IMR-90 (cell line): ENCODE measurements around the gene MTG1. TPM values are rescaled to one million over a fixed set of nuclear protein-coding genes. Genes with fewer than 3 reads are reported as not detected.
A peak's percentile ranks its signal among the peaks of the same experiment; 100 is the strongest.

Source experiments
- ATAC-seq: fragments of 200-7000 bp; cut with Tn5 transposase; 2 replicates; pipeline ENCODE4 v1.9.1; 2020; ENCODE audit warnings: low read depth, mild to moderate bottlenecking, moderate library complexity
- BruUV-seq: library from RNA; stranded (reverse); fragments of 400-500 nt; replicated peaks from 2 replicates; lab custom pipeline; 2021; lab: Mats Ljungman, UMichigan
- CTCF ChIA-PET: fragments of 300-600 bp; formaldehyde crosslinking; extraction: SDS; loops from one replicate; lab custom pipeline; 2021; ENCODE audit warnings: antibody characterized with exemption; lab: Yijun Ruan, JAX
- POLR2A ChIA-PET: fragments of 300-600 bp; sonication (Branson Sonifier 250); formaldehyde crosslinking; loops from one replicate; lab custom pipeline; 2022; ENCODE audit warnings: antibody characterized with exemption; ENCODE audit not compliant: unreplicated experiment; lab: Charles Lee
- DNase-seq: peaks from one replicate; pipeline ENCODE4 v3.0.0; 2013
- H2AFZ ChIP-seq: replicated peaks from 2 replicates; pipeline ENCODE3; 2013; ENCODE audit warnings: low read length, mild to moderate bottlenecking; ENCODE audit not compliant: poor library complexity
- H2AK5ac ChIP-seq: 2 replicates; pipeline ENCODE4 v1.6.1; 2013; ENCODE audit warnings: low read depth, low read length, inconsistent platforms
- H2AK9ac ChIP-seq: replicated peaks from 2 replicates; pipeline ENCODE3; 2013; ENCODE audit warnings: mild to moderate bottlenecking, low read depth, low read length, moderate library complexity; ENCODE audit not compliant: poor library complexity
- H2BK120ac ChIP-seq: 2 replicates; pipeline ENCODE4 v1.6.1; 2013; ENCODE audit warnings: low read depth, low read length, inconsistent platforms
- H2BK15ac ChIP-seq: 3 replicates; pipeline ENCODE4 v1.6.1; 2013; ENCODE audit warnings: low read depth, low read length, inconsistent platforms
- H2BK20ac ChIP-seq: 2 replicates; pipeline ENCODE4 v1.6.1; 2013; ENCODE audit warnings: low read depth, mild to moderate bottlenecking, inconsistent platforms, low read length, moderate library complexity
- H2BK5ac ChIP-seq: 2 replicates; pipeline ENCODE4 v1.6.1; 2013; ENCODE audit warnings: mild to moderate bottlenecking, low read depth, low read length, inconsistent platforms; ENCODE audit not compliant: poor library complexity, severe bottlenecking
- H3K14ac ChIP-seq: replicated peaks from 2 replicates; pipeline ENCODE4 v1.6.1; 2013; ENCODE audit warnings: low read depth, low read length, inconsistent platforms
- H3K18ac ChIP-seq: 2 replicates; pipeline ENCODE4 v1.6.1; 2013; ENCODE audit warnings: low read depth, low read length, control low read depth
- H3K23ac ChIP-seq: 2 replicates; pipeline ENCODE4 v1.6.1; 2013; ENCODE audit warnings: low read depth, low read length, inconsistent platforms
- H3K27ac ChIP-seq: 2 replicates; pipeline ENCODE4 v1.5.1; 2013; ENCODE audit warnings: mild to moderate bottlenecking, control low read depth, low read length; ENCODE audit not compliant: insufficient read depth
- H3K27me3 ChIP-seq: 2 replicates; pipeline ENCODE4 v1.6.1; 2013; ENCODE audit warnings: low read length; ENCODE audit not compliant: control insufficient read depth, insufficient read depth
- H3K36me3 ChIP-seq: 2 replicates; pipeline ENCODE4 v1.6.1; 2013; ENCODE audit warnings: low read length, mixed read lengths; ENCODE audit not compliant: control insufficient read depth, insufficient read depth
- H3K4ac ChIP-seq: 2 replicates; pipeline ENCODE4 v1.6.1; 2013; ENCODE audit warnings: low read depth, low read length, inconsistent platforms
- H3K4me1 ChIP-seq: 2 replicates; pipeline ENCODE4 v1.6.1; 2013; ENCODE audit warnings: low read length, mixed read lengths; ENCODE audit not compliant: control insufficient read depth, insufficient read depth
- H3K4me2 ChIP-seq: 2 replicates; pipeline ENCODE4 v1.6.1; 2013; ENCODE audit warnings: low read depth, mild to moderate bottlenecking, control low read depth, low read length, moderate library complexity
- H3K4me3 ChIP-seq: 2 replicates; pipeline ENCODE4 v1.5.1; 2013; ENCODE audit warnings: low read depth, mild to moderate bottlenecking, control low read depth, low read length, moderate library complexity; ENCODE audit not compliant: insufficient read depth
- H3K56ac ChIP-seq: 2 replicates; pipeline ENCODE4 v1.6.1; 2013; ENCODE audit warnings: low read length, inconsistent platforms; ENCODE audit not compliant: insufficient read depth; ENCODE audit errors: extremely low read depth
- H3K79me1 ChIP-seq, 2 experiments: 2 replicates each; pipeline ENCODE4 v1.6.1; 2013; ENCODE audit warnings: low read length in 2 of 2, inconsistent platforms in 1 of 2, low read depth in 1 of 2
- H3K9ac ChIP-seq: 2 replicates; pipeline ENCODE4 v1.6.1; 2013; ENCODE audit warnings: low read depth, low read length, control low read depth
- H3K9me1 ChIP-seq: 2 replicates; pipeline ENCODE4 v1.6.1; 2013; ENCODE audit warnings: low read length, inconsistent platforms; ENCODE audit not compliant: insufficient read depth
- H3K9me3 ChIP-seq: 2 replicates; pipeline ENCODE4 v1.6.1; 2013; ENCODE audit warnings: low read length; ENCODE audit not compliant: control insufficient read depth, insufficient read depth
- H4K20me1 ChIP-seq: 2 replicates; pipeline ENCODE4 v1.6.1; 2013; ENCODE audit warnings: low read length, inconsistent platforms; ENCODE audit not compliant: insufficient read depth
- H4K5ac ChIP-seq: 2 replicates; pipeline ENCODE4 v1.6.1; 2013; ENCODE audit warnings: mild to moderate bottlenecking, low read depth, low read length, control low read depth
- H4K8ac ChIP-seq, 2 experiments: 2 replicates each; pipeline ENCODE4 v1.6.1; 2013; ENCODE audit warnings: low read depth in 2 of 2, low read length in 2 of 2, control low read depth in 1 of 2, inconsistent platforms in 1 of 2
- H4K91ac ChIP-seq: 2 replicates; pipeline ENCODE4 v1.6.1; 2013; ENCODE audit warnings: low read depth, low read length, inconsistent platforms; ENCODE audit not compliant: insufficient read depth
- CTCF ChIP-seq: conservative IDR thresholded peaks from 2 replicates; pipeline ENCODE4 v1.5.1; 2012; ENCODE audit warnings: mild to moderate bottlenecking, low read depth, low read length, improper control_type of control experiment
- ELK1 ChIP-seq: fragments of 150-350 bp; IDR thresholded peaks from 2 replicates; pipeline ENCODE4 v1.6.1; 2016; ENCODE audit warnings: low read depth, mild to moderate bottlenecking, low read length, moderate library complexity, borderline replicate concordance
- NFE2L2 ChIP-seq: fragments of 150-350 bp; IDR thresholded peaks from 2 replicates; pipeline ENCODE4 v1.6.1; 2016; ENCODE audit warnings: low read depth, mild to moderate bottlenecking, low read length
- USF2 ChIP-seq: fragments of 150-350 bp; IDR thresholded peaks from 2 replicates; pipeline ENCODE4 v1.6.1; 2017; ENCODE audit warnings: mild to moderate bottlenecking, antibody characterized with exemption, low read length, low read depth
- WGBS, 2 experiments: methylation state at CpG; one replicate each; pipeline versions ENCODE4 v1.1.5 to v1.1.7; 2013; ENCODE audit warnings: missing lambda C conversion rate in 2 of 2; ENCODE audit not compliant: insufficient read length in 1 of 2; ENCODE audit errors: extremely low coverage in 2 of 2; 5-methylcytosine and 5-hydroxymethylcytosine counted together
- dilution Hi-C: fragments of 300-500 bp; cut with HindIII; formaldehyde crosslinking; loops from one replicate; pipeline ENCODE4 v1.14.3; 2018; ENCODE audit warnings: low sequenced_read_pairs; ENCODE audit not compliant: unreplicated experiment
- in situ Hi-C: fragments of 300-500 bp; cut with MboI; formaldehyde crosslinking; loops from 3 replicates; pipeline ENCODE4 v1.14.3; 2019; ENCODE audit warnings: low sequenced_read_pairs, inconsistent platforms, mixed read lengths
- intact Hi-C: fragments of 100-400 bp; cut with micrococcal nuclease; formaldehyde crosslinking; loops from 2 replicates; pipeline ENCODE4 v1.10.0; 2022
- polyA plus RNA-seq, 3 experiments: library from polyadenylated mRNA; depleted of rRNA; stranded (reverse); fragments of >200 nt; gene quantifications; 2 replicates each; pipeline ENCODE4 v1.2.3, GENCODE V29; 2012; ENCODE audit warnings: low replicate concordance in 1 of 3
- total RNA-seq: library from RNA; depleted of rRNA; stranded (reverse); fragments of >200 nt; gene quantifications from 2 replicates; pipeline ENCODE4 v1.2.3, GENCODE V29; 2012

Gene MTG1
- total and polyA plus RNA-seq, 2 of the 4 experiments (the other 2 are of a cell fraction), result 38.5 to 64.8 TPM

GRCh38 chr10:133438711-133439273, 44.8 kb downstream of the MTG1 start:
- in situ Hi-C loops, result loop anchor here (5.0 kb wide), 1 partner anchor 134 kb away; no protein-coding TSS in a partner anchor
- no peak overlapping the region for H3K27ac ChIP-seq

More at GRCh38 chr10:133438711-133439273, 44.8 kb downstream of the MTG1 start:
- Histone ChIP-seq H3K56ac (no peak overlapping the region), H3K9me3 (no peaks in the 10 kb centered on the region), H2BK120ac (no peak overlapping the region), H4K8ac (no peak overlapping the region), H3K79me1 (no peaks in the 10 kb centered on the region), H3K4me1 (no peaks in the 10 kb centered on the region), H3K9me1 (no peaks in the 10 kb centered on the region; the same call in 1 of the 2 replicates), H2BK5ac (no peak overlapping the region), H3K4ac (no peak overlapping the region), H2BK20ac (no peak overlapping the region), H2AFZ (no peak overlapping the region), H4K5ac (no peak overlapping the region), H3K14ac (no peak overlapping the region), H2AK9ac (no peak overlapping the region), H3K27me3 (no peaks in the 10 kb centered on the region), H2BK15ac (no peak overlapping the region), H2AK5ac (no peak overlapping the region), H3K4me3 (no peak overlapping the region), H3K4me2 (no peak overlapping the region), H4K20me1 (no peaks in the 10 kb centered on the region), H3K23ac (no peak overlapping the region), H4K91ac (no peak overlapping the region), H3K9ac (no peak overlapping the region), H3K36me3 (no peaks in the 10 kb centered on the region), H3K18ac (no peak overlapping the region)
- WGBS, 2 experiments, result 76% methylated on average over 6 of the region's 11 CpGs; no CpG with 5 or more reads in 1 of the 2 experiments
- 0 out of 2 replicates have a peak, but pooled peaks have one; percentile 43 for ATAC-seq
- no peak for DNase-seq
- intact Hi-C loops, result loop anchor here (5.0 kb wide), 1 partner anchor 59 kb away; no protein-coding TSS in a partner anchor
- POLR2A ChIA-PET, result no interaction called here
- CTCF ChIA-PET, result no interaction called here
- no peak for TF ChIP-seq ELK1
- TF ChIP-seq CTCF, result 0 out of 2 replicates have a peak, but pooled peaks have one; percentile 30
- TF ChIP-seq NFE2L2, result no peak
- peak; percentile 81 for TF ChIP-seq USF2
- dilution Hi-C loops, result no loop called here
- BruUV-seq, result no TSS peak
